Lung (tissue), 12 donors: Measurements from ENCODE around the gene GALNT10. TPM values are rescaled to one million over a fixed set of nuclear protein-coding genes. Genes with fewer than 3 reads are reported as not detected.

Experiments
- ATAC-seq: fragments of 200-7000 bp; cut with Tn5 transposase; one replicate; pipeline ENCODE4 v1.9.1; 2020; ENCODE audit warnings: moderate number of reproducible peaks; ENCODE audit not compliant: insufficient read depth, low FRiP score
- DNase-seq, 3 donors: peaks; one replicate each; pipeline ENCODE4 v3.0.0-alpha.2; 2013 to 2017
- H3K27ac ChIP-seq, 2 donors: one replicate each; pipeline ENCODE4 v1.5.1; 2013; ENCODE audit warnings: mild to moderate bottlenecking in 2 of 2, moderate library complexity in 2 of 2, control low read depth in 1 of 2, inconsistent platforms in 1 of 2, low read depth in 1 of 2, low read length in 1 of 2
- H3K27me3 ChIP-seq, 3 donors: one replicate each; pipeline ENCODE4 v1.5.1; 2013; ENCODE audit warnings: low read length in 2 of 3; ENCODE audit not compliant: control insufficient read depth in 3 of 3, insufficient read depth in 3 of 3
- H3K36me3 ChIP-seq, 4 donors: one replicate each; pipeline ENCODE4 v1.5.1; 2013; ENCODE audit warnings: low read length in 4 of 4, mild to moderate bottlenecking in 1 of 4, moderate library complexity in 1 of 4; ENCODE audit not compliant: control insufficient read depth in 4 of 4, insufficient read depth in 4 of 4
- H3K4me1 ChIP-seq, 5 donors: one replicate each; pipeline ENCODE4 v1.5.1; 2013; ENCODE audit warnings: low read length in 5 of 5, mild to moderate bottlenecking in 2 of 5, moderate library complexity in 1 of 5; ENCODE audit not compliant: control insufficient read depth in 5 of 5, insufficient read depth in 5 of 5
- H3K4me3 ChIP-seq: one replicate; pipeline ENCODE4 v1.5.1; 2013; ENCODE audit warnings: mild to moderate bottlenecking, control low read depth, moderate library complexity
- H3K9ac ChIP-seq, 2 donors: one replicate each; pipeline ENCODE4 v1.5.1; 2013; ENCODE audit warnings: low read length in 2 of 2, control low read depth in 1 of 2; ENCODE audit not compliant: insufficient read depth in 1 of 2
- H3K9me3 ChIP-seq, 4 donors: one replicate each; pipeline ENCODE4 v1.5.1; 2013; ENCODE audit warnings: low read length in 3 of 4, mild to moderate bottlenecking in 1 of 4, moderate library complexity in 1 of 4; ENCODE audit not compliant: control insufficient read depth in 4 of 4, insufficient read depth in 3 of 4
- CTCF ChIP-seq: IDR thresholded peaks from 2 replicates; pipeline ENCODE4 v1.5.1; 2012; ENCODE audit warnings: mild to moderate bottlenecking; ENCODE audit errors: control extremely low read depth, extremely low read depth
- WGBS, 2 donors: extraction: QIAGEN DNeasy Blood & Tissue Kit; methylation state at CpG; one replicate each; pipeline ENCODE4 v1.1.7; 2013; 5-methylcytosine and 5-hydroxymethylcytosine counted together
- polyA plus RNA-seq, 2 donors: library from polyadenylated mRNA; stranded (reverse); fragments of 200-250 nt; gene quantifications; one replicate each; pipeline ENCODE4 v1.2.1, GENCODE V29; 2013
- total RNA-seq, 2 donors: library from RNA; depleted of rRNA in 1 of 2; stranded (reverse); fragments of >200 nt in 1 of 2; gene quantifications; one replicate each; pipeline ENCODE4 v1.2.1, GENCODE V29; 2014 to 2021
- donor health status: control.
- donor health status: control.
- donor health status: Bipolar disorder and iron deficiency.
- donor health status: healthy.
- donor health status: DM: yes; HTN: yes; CAD: no.

The GALNT10 gene
- total and polyA plus RNA-seq, 4 donors = 9.0 to 70.2 (median 22.0) TPM

DNA sequence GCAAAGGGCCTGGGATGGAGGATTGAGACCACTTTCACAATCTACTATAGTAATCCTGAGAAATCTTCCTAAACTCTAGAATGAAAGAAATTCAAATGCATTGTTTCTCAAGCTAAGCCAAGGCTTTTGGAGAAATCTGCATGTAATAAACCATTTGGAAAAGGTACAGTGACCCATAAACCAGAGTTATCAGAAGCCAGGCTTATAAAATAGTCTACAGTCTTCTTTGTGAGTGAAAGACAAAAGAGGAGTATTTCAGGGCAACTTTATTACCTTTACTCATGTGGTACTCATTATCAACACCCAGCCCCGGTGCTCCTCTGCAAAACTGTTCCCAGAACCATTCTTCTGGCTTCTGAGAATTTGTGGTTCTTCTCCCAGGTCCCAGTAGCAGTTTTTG lies 87.0 kb downstream of the GALNT10 start:
- H3K9me3 ChIP-seq = no peaks in the 10 kb centered on the region
- no peak for TF ChIP-seq CTCF
- no peaks in the 10 kb centered on the region for H3K27me3 ChIP-seq
- no peak for ATAC-seq
- H3K27ac ChIP-seq = no peak overlapping the region
- no peak overlapping the region for H3K4me3 ChIP-seq
- peaks cover 2 to 46% (median 9%) of the 10 kb centered on the region in 5 donors for H3K4me1 ChIP-seq
- no peak for DNase-seq
- no peak overlapping the region for H3K9ac ChIP-seq
- 89 to 92% methylated on average over 1 of the region's 1 CpG for WGBS, 2 donors
- H3K36me3 ChIP-seq = no peaks in the 10 kb centered on the region

- no peak overlapping the region for H3K9ac ChIP-seq
- H3K4me1 ChIP-seq = peaks cover 0 to 41% (median 9%) of the 10 kb centered on the region in 5 donors
- no peak overlapping the region for H3K4me3 ChIP-seq
- DNase-seq = no peak
- TF ChIP-seq CTCF = no peak
- no peaks in the 10 kb centered on the region for H3K9me3 ChIP-seq
- H3K36me3 ChIP-seq = no peaks in the 10 kb centered on the region
- H3K27ac ChIP-seq = no peak overlapping the region
- no peaks in the 10 kb centered on the region for H3K27me3 ChIP-seq
- ATAC-seq = no peak
Measured at GRCh38 chr5:154278186-154278585, 87.7 kb downstream of the GALNT10 start.

GRCh38 chr5:154278908-154279307 lies 88.4 kb downstream of the GALNT10 start:
- no peak overlapping the region for H3K4me3 ChIP-seq
- peaks cover 0 to 34% (median 3%) of the 10 kb centered on the region in 5 donors for H3K4me1 ChIP-seq
- TF ChIP-seq CTCF = no peak
- H3K36me3 ChIP-seq = no peaks in the 10 kb centered on the region
- no peak overlapping the region for H3K9ac ChIP-seq
- no peaks in the 10 kb centered on the region for H3K9me3 ChIP-seq
- ATAC-seq = no peak
- no peak overlapping the region for H3K27ac ChIP-seq
- no peak for DNase-seq
- H3K27me3 ChIP-seq = no peaks in the 10 kb centered on the region

GRCh38 chr5:154284433-154284832 lies 93.9 kb downstream of the GALNT10 start:
- Histone ChIP-seq H3K9me3 (no peaks in the 10 kb centered on the region), H3K4me1 (peaks cover 4 to 22% (median 15%) of the 10 kb centered on the region in 5 donors), H3K36me3 (no peaks in the 10 kb centered on the region), H3K9ac (no peak overlapping the region), H3K27ac (no peak overlapping the region), H3K4me3 (no peak overlapping the region), H3K27me3 (no peaks in the 10 kb centered on the region)
- TF ChIP-seq CTCF = no peak
- ATAC-seq (no peak), DNase-seq (no peak)
- WGBS, 2 donors = 56 to 74% methylated on average over 2 of the region's 2 CpGs
